SK-N-SH (cell line): ENCODE measurements around the gene PHF21B. TPM values are rescaled to one million over a fixed set of nuclear protein-coding genes. Genes with fewer than 3 reads are reported as not detected.

Source experiments
- CTCF ChIA-PET: fragments of 300-600, 350-600 bp; formaldehyde crosslinking; extraction: SDS; loops from one replicate; lab custom pipeline; 2021; lab: Yijun Ruan, JAX
- POLR2A ChIA-PET: fragments of 350-600 bp; sonication (Branson Sonifier 250); formaldehyde crosslinking; extraction: SDS; loops from one replicate; lab custom pipeline; 2020; ENCODE audit warnings: antibody characterized with exemption, inconsistent platforms; lab: Yijun Ruan, JAX
- DNase-seq: peaks from one replicate; pipeline ENCODE4 v3.0.0; 2012
- H2AFZ ChIP-seq: fragments of 200-600 bp; sonication (generic); 2 replicates; pipeline ENCODE4 v1.8.1; 2016; ENCODE audit warnings: antibody characterized with exemption, mild to moderate bottlenecking, low read depth
- H3F3A ChIP-seq: fragments of 200-600 bp; sonication (generic); replicated peaks from 2 replicates; pipeline ENCODE3; 2016; ENCODE audit warnings: antibody characterized with exemption, mild to moderate bottlenecking; ENCODE audit not compliant: insufficient read depth
- H3K27ac ChIP-seq, 2 experiments: fragments of 200-500 bp in 1 of 2; fragments of 200-600 bp in 1 of 2; sonication (Bioruptor generic) in 1 of 2; sonication (generic), shearing (Covaris generic) in 1 of 2; 2 replicates each; pipeline versions ENCODE4 v1.5.1 to v1.6.1; 2014 to 2016; ENCODE audit warnings: low read depth in 2 of 2, inconsistent platforms in 1 of 2, low read length in 1 of 2, mild to moderate bottlenecking in 1 of 2, mixed read lengths in 1 of 2
- H3K27me3 ChIP-seq: fragments of 200-600 bp; sonication (generic), shearing (Covaris generic); 2 replicates; pipeline ENCODE4 v1.6.1; 2016; ENCODE audit warnings: mixed run types; ENCODE audit not compliant: insufficient read depth
- H3K36me3 ChIP-seq, 2 experiments: fragments of 200-500 bp in 1 of 2; fragments of 200-600 bp in 1 of 2; sonication (Bioruptor generic) in 1 of 2; sonication (generic) in 1 of 2; replicated peaks in 1 of 2; 2 replicates each; pipeline versions ENCODE3 to v1.5.1; 2014 to 2016; ENCODE audit warnings: low read length in 1 of 2, mild to moderate bottlenecking in 1 of 2; ENCODE audit not compliant: insufficient read depth in 2 of 2, control insufficient read depth in 1 of 2
- H3K4me1 ChIP-seq, 2 experiments: fragments of 200-500 bp in 1 of 2; fragments of 200-600 bp in 1 of 2; sonication (Bioruptor generic) in 1 of 2; sonication (generic), shearing (Covaris generic) in 1 of 2; 2 replicates each; pipeline versions ENCODE4 v1.5.1 to v1.6.1; 2014 to 2016; ENCODE audit warnings: low read depth in 1 of 2, low read length in 1 of 2, mixed run types in 1 of 2; ENCODE audit not compliant: insufficient read depth in 2 of 2, control insufficient read depth in 1 of 2
- H3K4me2 ChIP-seq: fragments of 200-600 bp; sonication (generic), shearing (Covaris generic); 2 replicates; pipeline ENCODE4 v1.6.1; 2017; ENCODE audit warnings: mixed run types
- H3K4me3 ChIP-seq, 2 experiments: fragments of 200-500 bp in 1 of 2; fragments of 200-600 bp in 1 of 2; sonication (Bioruptor generic) in 1 of 2; sonication (generic), shearing (Covaris generic) in 1 of 2; 2 replicates each; pipeline versions ENCODE4 v1.5.1 to v1.8.1; 2014 to 2016; ENCODE audit warnings: low read depth in 2 of 2, inconsistent platforms in 1 of 2, low read length in 1 of 2, mild to moderate bottlenecking in 1 of 2, mixed read lengths in 1 of 2, moderate library complexity in 1 of 2
- H3K79me2 ChIP-seq: fragments of 200-600 bp; sonication (generic); 2 replicates; pipeline ENCODE4 v1.8.1; 2017; ENCODE audit warnings: mild to moderate bottlenecking; ENCODE audit not compliant: insufficient read depth
- H3K9ac ChIP-seq: fragments of 200-600 bp; sonication (generic); 2 replicates; pipeline ENCODE4 v1.6.1; 2017; ENCODE audit warnings: mixed run types
- H3K9me2 ChIP-seq: fragments of 200-600 bp; sonication (generic); 2 replicates; pipeline ENCODE4 v1.6.1; 2017; ENCODE audit warnings: mixed run types
- H3K9me3 ChIP-seq: fragments of 200-600 bp; sonication (generic); 2 replicates; pipeline ENCODE4 v1.6.1; 2017; ENCODE audit warnings: mixed run types, mild to moderate bottlenecking, moderate library complexity
- H4K20me1 ChIP-seq: fragments of 200-600 bp; sonication (generic); 2 replicates; pipeline ENCODE4 v1.6.1; 2017; ENCODE audit warnings: mild to moderate bottlenecking, mixed run types; ENCODE audit not compliant: insufficient read depth
- CHD2 ChIP-seq: fragments of 150-350 bp; IDR thresholded peaks from 2 replicates; pipeline ENCODE4 v1.6.1; 2018; ENCODE audit warnings: low read length; ENCODE audit not compliant: partially characterized antibody
- FOSL2 ChIP-seq: IDR thresholded peaks from 2 replicates; pipeline ENCODE4 v1.4.0; 2012; ENCODE audit warnings: low read depth, mild to moderate bottlenecking, moderate library complexity, borderline replicate concordance
- FOXM1 ChIP-seq: IDR thresholded peaks from 2 replicates; pipeline ENCODE4 v1.4.0; 2012; ENCODE audit warnings: low read depth, mild to moderate bottlenecking
- GABPA ChIP-seq: IDR thresholded peaks from 2 replicates; pipeline ENCODE4 v1.4.0; 2012; ENCODE audit warnings: low read depth, mild to moderate bottlenecking
- MEF2A ChIP-seq: IDR thresholded peaks from 2 replicates; pipeline ENCODE4 v1.4.0; 2012; ENCODE audit warnings: low read depth, borderline replicate concordance
- MXI1 ChIP-seq: IDR thresholded peaks from 2 replicates; pipeline ENCODE4 v1.6.1; 2012; ENCODE audit warnings: mild to moderate bottlenecking, low read depth, low read length, improper control_type of control experiment
- POLR2AphosphoS5 ChIP-seq: IDR thresholded peaks from 2 replicates; pipeline ENCODE4 v1.6.1; 2012; ENCODE audit warnings: low read depth, low read length
- RCOR1 ChIP-seq: fragments of 150-350 bp; IDR thresholded peaks from 2 replicates; pipeline ENCODE4 v1.6.1; 2017; ENCODE audit warnings: antibody characterized with exemption, low read length
- SIN3A ChIP-seq: IDR thresholded peaks from 2 replicates; pipeline ENCODE4 v1.6.1; 2012; ENCODE audit warnings: low read depth, mild to moderate bottlenecking, low read length, moderate library complexity, borderline replicate concordance
- SMC3 ChIP-seq: IDR thresholded peaks from 2 replicates; pipeline ENCODE4 v1.6.1; 2012; ENCODE audit warnings: low read depth, low read length, improper control_type of control experiment
- TAF1 ChIP-seq: IDR thresholded peaks from 2 replicates; pipeline ENCODE4 v1.6.1; 2012; ENCODE audit warnings: low read depth, mild to moderate bottlenecking, low read length, moderate library complexity, borderline replicate concordance
- YY1 ChIP-seq: IDR thresholded peaks from 2 replicates; pipeline ENCODE4 v1.4.0; 2012; ENCODE audit warnings: low read depth, mild to moderate bottlenecking
- WGBS: methylation state at CpG from one replicate; pipeline ENCODE4 v1.1.6; 2017; ENCODE audit warnings: low lambda C conversion rate; 5-methylcytosine and 5-hydroxymethylcytosine counted together
- polyA plus RNA-seq, 3 experiments: library from polyadenylated mRNA; depleted of rRNA; stranded (reverse); fragments of >200 nt; gene quantifications; 2 replicates each; pipeline ENCODE4 v1.2.3, GENCODE V29; 2012
- TF ChIP-seq, protein P1 (sequence below): fragments of 150-350 bp; IDR thresholded peaks from 2 replicates; pipeline ENCODE4 v1.6.1; 2016; ENCODE audit warnings: mild to moderate bottlenecking, low read depth, low read length
- TF ChIP-seq, protein P2 (sequence below): IDR thresholded peaks from 2 replicates; pipeline ENCODE4 v1.4.0; 2012; ENCODE audit warnings: low read depth
- TF ChIP-seq, protein P3 (sequence below): fragments of 200-600 bp; sonication (generic); IDR thresholded peaks from 2 replicates; pipeline ENCODE4 v1.6.1; 2017; ENCODE audit warnings: antibody characterized with exemption, mild to moderate bottlenecking, moderate library complexity
- TF ChIP-seq, protein P4 (sequence below): IDR thresholded peaks from 2 replicates; pipeline ENCODE4 v1.4.0; 2012; ENCODE audit warnings: low read depth, borderline replicate concordance
- TF ChIP-seq, protein P5 (sequence below): IDR thresholded peaks from 2 replicates; pipeline ENCODE4 v1.6.1; 2012; ENCODE audit warnings: mild to moderate bottlenecking, low read depth, low read length, moderate library complexity

Gene PHF21B
- polyA plus RNA-seq, 1 of the 3 experiments (the other 2 are of a cell fraction) = 0.76 TPM

DNA sequence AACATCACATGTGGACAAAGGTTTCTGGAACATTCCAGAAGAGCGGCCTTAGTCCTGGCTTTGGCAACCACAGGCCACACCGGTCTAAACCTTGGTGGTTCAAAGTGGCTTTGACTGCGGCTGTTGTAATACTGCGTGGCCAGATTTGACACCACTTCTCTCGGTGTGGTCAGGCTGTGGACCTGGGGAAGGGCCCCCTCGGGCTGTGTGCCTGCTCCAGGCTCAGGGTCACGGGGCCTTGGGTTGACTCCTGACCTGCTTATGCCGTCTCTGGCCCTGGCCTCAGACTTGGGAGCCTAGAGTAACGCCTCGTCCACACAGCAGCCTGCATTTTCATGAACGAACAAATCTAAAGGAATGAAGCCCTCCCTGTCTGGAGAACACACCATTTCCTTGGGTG, 118.0 kb downstream of the PHF21B start:
- DNase-seq = no peak
- peaks cover 0 to 3% of the 10 kb centered on the region in 2 experiments; a peak in 1 of 4 replicates for H3K4me1 ChIP-seq
- WGBS = 84% methylated on average over 10 of the region's 11 CpGs

DNA sequence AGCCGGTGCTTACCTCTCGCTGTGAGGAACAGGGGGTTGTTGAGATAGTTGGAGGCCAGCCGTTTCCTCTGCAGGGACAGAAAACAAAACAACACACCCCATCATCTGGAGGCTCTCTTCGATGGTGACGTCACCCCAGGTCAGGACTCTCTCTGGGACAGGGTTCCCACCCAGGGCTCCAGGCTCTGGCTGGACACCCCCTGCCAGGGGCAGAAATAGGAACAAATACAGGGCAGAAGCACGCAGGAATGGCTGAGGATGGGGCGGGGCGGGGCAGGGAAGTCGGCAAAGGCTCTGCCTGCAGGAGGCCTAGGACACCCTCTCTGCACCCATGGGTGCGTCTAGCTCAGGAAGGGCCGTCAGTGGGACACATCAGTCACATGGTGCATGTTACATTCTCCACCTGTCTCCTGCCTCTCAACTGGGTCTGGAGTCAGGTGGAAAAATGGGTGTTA, 118.5 kb downstream of the PHF21B start:
- POLR2A ChIA-PET = no interaction called here
- no peaks in the 10 kb centered on the region for H4K20me1 ChIP-seq
- CTCF ChIA-PET = no interaction called here
- TF ChIP-seq SMC3 = no peak
- no peak for TF ChIP-seq MEF2A
- TF ChIP-seq TAF1 = no peak
- TF ChIP-seq, protein P1, sequence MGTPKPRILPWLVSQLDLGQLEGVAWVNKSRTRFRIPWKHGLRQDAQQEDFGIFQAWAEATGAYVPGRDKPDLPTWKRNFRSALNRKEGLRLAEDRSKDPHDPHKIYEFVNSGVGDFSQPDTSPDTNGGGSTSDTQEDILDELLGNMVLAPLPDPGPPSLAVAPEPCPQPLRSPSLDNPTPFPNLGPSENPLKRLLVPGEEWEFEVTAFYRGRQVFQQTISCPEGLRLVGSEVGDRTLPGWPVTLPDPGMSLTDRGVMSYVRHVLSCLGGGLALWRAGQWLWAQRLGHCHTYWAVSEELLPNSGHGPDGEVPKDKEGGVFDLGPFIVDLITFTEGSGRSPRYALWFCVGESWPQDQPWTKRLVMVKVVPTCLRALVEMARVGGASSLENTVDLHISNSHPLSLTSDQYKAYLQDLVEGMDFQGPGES = no peak
- no peak for TF ChIP-seq GABPA
- TF ChIP-seq, protein P2, sequence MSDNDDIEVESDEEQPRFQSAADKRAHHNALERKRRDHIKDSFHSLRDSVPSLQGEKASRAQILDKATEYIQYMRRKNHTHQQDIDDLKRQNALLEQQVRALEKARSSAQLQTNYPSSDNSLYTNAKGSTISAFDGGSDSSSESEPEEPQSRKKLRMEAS = no peak
- TF ChIP-seq POLR2AphosphoS5 = no peak
- no peak for TF ChIP-seq FOSL2
- TF ChIP-seq CHD2 = no peak
- no peak for TF ChIP-seq RCOR1
- TF ChIP-seq, protein P3, sequence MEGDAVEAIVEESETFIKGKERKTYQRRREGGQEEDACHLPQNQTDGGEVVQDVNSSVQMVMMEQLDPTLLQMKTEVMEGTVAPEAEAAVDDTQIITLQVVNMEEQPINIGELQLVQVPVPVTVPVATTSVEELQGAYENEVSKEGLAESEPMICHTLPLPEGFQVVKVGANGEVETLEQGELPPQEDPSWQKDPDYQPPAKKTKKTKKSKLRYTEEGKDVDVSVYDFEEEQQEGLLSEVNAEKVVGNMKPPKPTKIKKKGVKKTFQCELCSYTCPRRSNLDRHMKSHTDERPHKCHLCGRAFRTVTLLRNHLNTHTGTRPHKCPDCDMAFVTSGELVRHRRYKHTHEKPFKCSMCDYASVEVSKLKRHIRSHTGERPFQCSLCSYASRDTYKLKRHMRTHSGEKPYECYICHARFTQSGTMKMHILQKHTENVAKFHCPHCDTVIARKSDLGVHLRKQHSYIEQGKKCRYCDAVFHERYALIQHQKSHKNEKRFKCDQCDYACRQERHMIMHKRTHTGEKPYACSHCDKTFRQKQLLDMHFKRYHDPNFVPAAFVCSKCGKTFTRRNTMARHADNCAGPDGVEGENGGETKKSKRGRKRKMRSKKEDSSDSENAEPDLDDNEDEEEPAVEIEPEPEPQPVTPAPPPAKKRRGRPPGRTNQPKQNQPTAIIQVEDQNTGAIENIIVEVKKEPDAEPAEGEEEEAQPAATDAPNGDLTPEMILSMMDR = no peak

More for the DNA sequence above, 118.0 kb downstream of the PHF21B start:
- H2AFZ ChIP-seq = no peak overlapping the region
- no peak overlapping the region for H3K27ac ChIP-seq
- H3K4me3 ChIP-seq = no peak overlapping the region
- no peaks in the 10 kb centered on the region for H3K27me3 ChIP-seq
- ChIA-PET CTCF (no interaction called here), POLR2A (no interaction called here)
- no peaks in the 10 kb centered on the region for H3K36me3 ChIP-seq
- no peaks in the 10 kb centered on the region for H3K9me3 ChIP-seq
- no peaks in the 10 kb centered on the region for H4K20me1 ChIP-seq
- H3K9ac ChIP-seq = no peak overlapping the region
- no peak overlapping the region for H3K4me2 ChIP-seq
- H3K79me2 ChIP-seq = no peaks in the 10 kb centered on the region
- H3K9me2 ChIP-seq = no peaks in the 10 kb centered on the region
- no peaks in the 10 kb centered on the region for H3F3A ChIP-seq
- TF ChIP-seq MEF2A = no peak
- no peak for TF ChIP-seq MXI1
- no peak for TF ChIP-seq CHD2
- no peak for TF ChIP-seq FOXM1
- no peak for TF ChIP-seq SIN3A
- no peak for TF ChIP-seq YY1
- no peak for TF ChIP-seq GABPA
- TF ChIP-seq SMC3 = no peak
- TF ChIP-seq, protein P4, sequence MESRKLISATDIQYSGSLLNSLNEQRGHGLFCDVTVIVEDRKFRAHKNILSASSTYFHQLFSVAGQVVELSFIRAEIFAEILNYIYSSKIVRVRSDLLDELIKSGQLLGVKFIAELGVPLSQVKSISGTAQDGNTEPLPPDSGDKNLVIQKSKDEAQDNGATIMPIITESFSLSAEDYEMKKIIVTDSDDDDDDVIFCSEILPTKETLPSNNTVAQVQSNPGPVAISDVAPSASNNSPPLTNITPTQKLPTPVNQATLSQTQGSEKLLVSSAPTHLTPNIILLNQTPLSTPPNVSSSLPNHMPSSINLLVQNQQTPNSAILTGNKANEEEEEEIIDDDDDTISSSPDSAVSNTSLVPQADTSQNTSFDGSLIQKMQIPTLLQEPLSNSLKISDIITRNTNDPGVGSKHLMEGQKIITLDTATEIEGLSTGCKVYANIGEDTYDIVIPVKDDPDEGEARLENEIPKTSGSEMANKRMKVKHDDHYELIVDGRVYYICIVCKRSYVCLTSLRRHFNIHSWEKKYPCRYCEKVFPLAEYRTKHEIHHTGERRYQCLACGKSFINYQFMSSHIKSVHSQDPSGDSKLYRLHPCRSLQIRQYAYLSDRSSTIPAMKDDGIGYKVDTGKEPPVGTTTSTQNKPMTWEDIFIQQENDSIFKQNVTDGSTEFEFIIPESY = no peak
- TF ChIP-seq, protein P5, sequence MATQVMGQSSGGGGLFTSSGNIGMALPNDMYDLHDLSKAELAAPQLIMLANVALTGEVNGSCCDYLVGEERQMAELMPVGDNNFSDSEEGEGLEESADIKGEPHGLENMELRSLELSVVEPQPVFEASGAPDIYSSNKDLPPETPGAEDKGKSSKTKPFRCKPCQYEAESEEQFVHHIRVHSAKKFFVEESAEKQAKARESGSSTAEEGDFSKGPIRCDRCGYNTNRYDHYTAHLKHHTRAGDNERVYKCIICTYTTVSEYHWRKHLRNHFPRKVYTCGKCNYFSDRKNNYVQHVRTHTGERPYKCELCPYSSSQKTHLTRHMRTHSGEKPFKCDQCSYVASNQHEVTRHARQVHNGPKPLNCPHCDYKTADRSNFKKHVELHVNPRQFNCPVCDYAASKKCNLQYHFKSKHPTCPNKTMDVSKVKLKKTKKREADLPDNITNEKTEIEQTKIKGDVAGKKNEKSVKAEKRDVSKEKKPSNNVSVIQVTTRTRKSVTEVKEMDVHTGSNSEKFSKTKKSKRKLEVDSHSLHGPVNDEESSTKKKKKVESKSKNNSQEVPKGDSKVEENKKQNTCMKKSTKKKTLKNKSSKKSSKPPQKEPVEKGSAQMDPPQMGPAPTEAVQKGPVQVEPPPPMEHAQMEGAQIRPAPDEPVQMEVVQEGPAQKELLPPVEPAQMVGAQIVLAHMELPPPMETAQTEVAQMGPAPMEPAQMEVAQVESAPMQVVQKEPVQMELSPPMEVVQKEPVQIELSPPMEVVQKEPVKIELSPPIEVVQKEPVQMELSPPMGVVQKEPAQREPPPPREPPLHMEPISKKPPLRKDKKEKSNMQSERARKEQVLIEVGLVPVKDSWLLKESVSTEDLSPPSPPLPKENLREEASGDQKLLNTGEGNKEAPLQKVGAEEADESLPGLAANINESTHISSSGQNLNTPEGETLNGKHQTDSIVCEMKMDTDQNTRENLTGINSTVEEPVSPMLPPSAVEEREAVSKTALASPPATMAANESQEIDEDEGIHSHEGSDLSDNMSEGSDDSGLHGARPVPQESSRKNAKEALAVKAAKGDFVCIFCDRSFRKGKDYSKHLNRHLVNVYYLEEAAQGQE = no peak

More for the DNA sequence above, 118.5 kb downstream of the PHF21B start:
- H3K9me3 ChIP-seq = no peaks in the 10 kb centered on the region
- no peaks in the 10 kb centered on the region for H3F3A ChIP-seq
- peaks cover 0 to 3% of the 10 kb centered on the region in 2 experiments; a peak in 1 of 4 replicates for H3K4me1 ChIP-seq
- H3K9ac ChIP-seq = no peak overlapping the region
- no peak for DNase-seq
- H3K27me3 ChIP-seq = no peaks in the 10 kb centered on the region
- no peak overlapping the region for H2AFZ ChIP-seq
- no peaks in the 10 kb centered on the region for H3K36me3 ChIP-seq
- H3K9me2 ChIP-seq = no peaks in the 10 kb centered on the region
- no peak overlapping the region for H3K27ac ChIP-seq
- 100% methylated on average over 1 of the region's 11 CpGs for WGBS
- H3K79me2 ChIP-seq = no peaks in the 10 kb centered on the region
- no peak overlapping the region for H3K4me3 ChIP-seq
- H3K4me2 ChIP-seq = no peak overlapping the region
